GM10266 (cell line): ENCODE results near the gene HIPK3.

Experiments
- DNase-seq: peaks from one replicate; pipeline ENCODE4 v3.0.0; 2012; ENCODE audit errors: extremely low spot score
- TF ChIP-seq, protein P1 (sequence below): IDR thresholded peaks from 2 replicates; pipeline ENCODE4 v1.5.1; 2012; ENCODE audit warnings: mild to moderate bottlenecking, low read depth; ENCODE audit not compliant: control insufficient read depth, insufficient read depth; ENCODE audit errors: missing control alignments

The HIPK3 gene

DNA sequence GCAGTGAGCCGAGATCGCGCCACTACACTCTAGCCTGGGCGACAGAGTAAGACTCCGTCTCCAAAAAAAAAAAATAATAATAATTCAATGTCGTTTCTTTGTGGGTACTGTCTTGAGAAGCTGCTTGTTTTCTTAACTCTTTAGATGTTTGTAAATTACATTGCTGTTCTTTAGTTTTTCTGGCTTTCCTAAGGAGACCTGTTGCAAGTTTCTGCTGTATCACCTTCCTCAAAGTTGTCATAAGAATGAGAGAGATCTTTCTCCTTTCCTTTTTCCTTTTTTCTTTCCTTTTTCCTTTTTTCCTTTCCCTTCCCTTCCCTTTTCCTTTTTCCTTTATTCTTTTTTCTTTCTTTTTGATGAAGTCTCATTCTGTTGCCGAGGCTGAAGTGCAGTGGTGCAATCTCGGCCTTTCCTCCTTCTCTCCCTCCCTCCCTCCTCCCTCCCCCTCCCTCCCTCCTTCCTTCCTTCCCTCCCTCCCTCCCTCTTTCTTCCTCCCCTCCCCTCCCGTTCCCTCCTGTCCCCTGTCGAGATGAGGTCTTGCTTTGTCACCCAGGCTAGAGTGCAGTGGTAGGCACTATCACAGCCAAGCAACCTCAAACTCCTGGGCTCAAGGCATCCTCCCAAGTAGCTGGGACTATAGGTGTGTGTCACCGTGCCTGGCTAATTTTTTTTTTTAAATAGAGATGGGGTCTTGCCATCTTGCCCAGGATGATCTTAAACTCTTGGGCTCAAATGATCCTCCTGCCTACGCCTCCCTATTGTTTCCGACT lies 15.3 kb downstream of the HIPK3 start:
- TF ChIP-seq, protein P1, sequence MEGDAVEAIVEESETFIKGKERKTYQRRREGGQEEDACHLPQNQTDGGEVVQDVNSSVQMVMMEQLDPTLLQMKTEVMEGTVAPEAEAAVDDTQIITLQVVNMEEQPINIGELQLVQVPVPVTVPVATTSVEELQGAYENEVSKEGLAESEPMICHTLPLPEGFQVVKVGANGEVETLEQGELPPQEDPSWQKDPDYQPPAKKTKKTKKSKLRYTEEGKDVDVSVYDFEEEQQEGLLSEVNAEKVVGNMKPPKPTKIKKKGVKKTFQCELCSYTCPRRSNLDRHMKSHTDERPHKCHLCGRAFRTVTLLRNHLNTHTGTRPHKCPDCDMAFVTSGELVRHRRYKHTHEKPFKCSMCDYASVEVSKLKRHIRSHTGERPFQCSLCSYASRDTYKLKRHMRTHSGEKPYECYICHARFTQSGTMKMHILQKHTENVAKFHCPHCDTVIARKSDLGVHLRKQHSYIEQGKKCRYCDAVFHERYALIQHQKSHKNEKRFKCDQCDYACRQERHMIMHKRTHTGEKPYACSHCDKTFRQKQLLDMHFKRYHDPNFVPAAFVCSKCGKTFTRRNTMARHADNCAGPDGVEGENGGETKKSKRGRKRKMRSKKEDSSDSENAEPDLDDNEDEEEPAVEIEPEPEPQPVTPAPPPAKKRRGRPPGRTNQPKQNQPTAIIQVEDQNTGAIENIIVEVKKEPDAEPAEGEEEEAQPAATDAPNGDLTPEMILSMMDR: no peak
- DNase-seq: no peak

DNA sequence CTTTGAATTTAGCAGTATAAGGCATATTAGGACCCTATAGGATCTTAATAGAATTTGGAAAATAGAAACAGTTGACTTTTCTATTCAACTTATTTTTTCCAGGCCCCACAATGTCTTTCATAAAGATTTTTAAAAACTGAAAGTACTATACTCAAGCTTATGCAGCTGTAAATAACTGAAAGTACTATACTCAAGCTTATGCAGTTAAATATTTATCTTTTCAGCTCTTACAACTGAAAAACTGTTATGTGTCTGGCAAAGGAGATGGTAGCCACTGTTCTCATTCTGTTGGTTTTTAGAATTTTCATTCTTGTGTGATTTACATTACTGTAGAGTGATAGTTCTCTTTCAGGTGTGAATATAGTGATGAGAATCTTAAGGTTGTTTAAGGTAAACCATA lies 16.5 kb downstream of the HIPK3 start:
- no peak for DNase-seq
- TF ChIP-seq, protein P1: no peak

DNA sequence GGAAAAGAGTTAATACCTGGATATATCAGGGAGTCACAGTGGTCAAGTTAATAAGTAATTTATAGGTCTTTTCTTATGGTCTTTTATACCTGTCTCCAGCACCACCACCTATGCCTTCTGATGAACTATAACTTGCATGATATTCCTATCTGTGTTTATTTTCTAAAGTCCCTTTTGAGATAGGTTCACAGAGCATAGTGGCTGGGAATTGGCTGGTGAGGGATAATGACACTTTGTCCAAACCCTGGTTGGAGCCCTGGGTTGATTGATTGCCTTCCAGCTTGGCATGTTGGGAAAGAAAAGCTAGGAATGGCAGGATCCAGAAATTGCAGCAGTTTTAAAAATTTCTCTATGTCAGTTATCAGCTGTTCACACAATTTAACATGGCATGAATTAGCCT lies 23.2 kb downstream of the HIPK3 start:
- TF ChIP-seq, protein P1: no peak
- DNase-seq: no peak

DNA sequence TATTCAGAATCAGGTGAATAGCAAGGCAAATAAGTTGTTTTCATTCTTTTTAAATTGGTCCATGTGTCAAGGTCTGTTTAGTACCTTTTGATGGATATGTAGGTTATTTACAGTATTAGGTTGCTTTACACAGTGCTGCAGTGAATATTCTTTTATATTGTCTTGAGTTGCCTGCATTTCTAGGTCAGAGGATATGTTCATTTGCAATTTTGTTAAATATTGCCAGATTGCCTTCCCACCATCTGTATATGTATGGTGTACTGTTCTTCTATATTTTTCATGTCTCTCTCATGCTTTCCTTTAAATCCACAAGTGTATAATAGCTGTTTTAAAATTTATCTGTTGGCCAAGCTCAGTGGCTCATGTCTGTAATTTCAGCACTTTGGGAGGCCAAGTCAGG lies 24.6 kb downstream of the HIPK3 start:
- TF ChIP-seq, protein P1: no peak
- no peak for DNase-seq

DNA sequence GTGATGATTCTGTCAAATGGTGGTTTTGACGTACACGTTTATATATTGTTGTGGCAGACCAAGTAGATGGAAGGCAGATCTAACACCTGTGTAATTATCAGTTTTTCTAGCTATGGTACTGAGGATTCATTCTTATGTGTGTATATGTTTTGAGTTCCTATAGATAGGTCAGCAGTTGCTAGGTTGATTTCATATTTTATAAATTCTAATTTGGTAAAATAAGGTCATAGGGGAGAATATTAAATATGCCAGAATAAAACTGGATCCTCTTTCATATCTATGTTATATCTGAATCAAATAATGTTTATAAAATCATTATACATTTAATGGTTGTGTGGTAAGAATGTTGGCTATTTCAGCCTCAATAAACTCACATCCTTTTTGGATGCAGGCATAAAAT lies 27.6 kb downstream of the HIPK3 start:
- TF ChIP-seq, protein P1: no peak
- DNase-seq: no peak

DNA sequence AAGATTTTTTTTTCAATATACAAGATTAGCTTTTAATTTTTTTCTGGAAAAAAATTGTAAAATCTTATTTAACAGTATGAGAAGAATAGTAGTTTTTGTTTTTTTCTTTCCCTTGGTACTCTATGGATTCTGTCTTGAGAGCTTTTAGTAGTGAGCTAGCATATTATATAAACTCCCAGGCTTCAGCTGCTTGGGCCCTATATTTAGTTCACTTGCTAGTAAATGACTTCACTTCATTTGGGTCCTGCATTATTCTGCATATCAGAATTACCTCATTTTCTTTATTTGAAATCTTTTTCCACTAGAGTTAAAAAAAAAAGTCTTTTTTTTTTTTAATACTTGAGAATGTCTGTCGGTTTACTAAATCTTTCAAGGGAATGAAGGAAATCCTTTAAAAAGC lies 33.1 kb downstream of the HIPK3 start:
- TF ChIP-seq, protein P1: no peak
- DNase-seq: no peak

DNA sequence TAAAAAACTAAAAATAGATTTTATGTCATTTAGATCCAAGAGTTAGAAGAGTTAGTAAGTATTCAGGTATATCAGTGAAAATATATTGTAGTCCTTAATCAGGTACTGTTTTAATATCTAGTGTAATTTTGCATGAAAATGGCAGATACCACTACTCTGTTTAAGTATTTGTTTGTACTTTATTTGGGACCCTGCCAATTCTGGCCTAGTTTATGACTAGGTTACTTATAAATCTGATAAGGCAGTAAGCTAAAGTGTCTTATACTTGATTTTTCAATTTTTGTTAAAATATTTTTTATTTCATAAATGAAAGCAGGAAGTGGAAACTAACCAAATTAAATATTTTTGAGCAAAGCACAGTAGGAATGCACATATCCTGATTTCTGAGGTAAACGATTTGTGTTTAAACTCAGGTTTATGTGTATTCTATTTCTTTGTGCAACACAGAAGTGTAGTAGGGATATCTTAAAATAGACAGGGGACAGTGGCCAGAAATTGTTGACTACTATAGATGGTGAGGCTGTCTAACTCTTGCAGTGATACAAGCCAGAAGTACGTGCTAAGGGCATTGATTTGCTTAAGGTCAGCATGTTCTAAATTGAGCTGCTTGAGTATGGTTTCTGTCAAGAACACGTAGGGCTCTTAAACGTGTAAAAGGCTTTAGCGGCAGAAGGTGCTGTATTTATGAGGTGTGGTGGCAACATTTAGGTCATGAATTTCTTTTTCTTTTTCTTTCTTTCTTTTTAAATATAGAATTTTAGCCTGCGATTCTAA lies 34.0 kb downstream of the HIPK3 start:
- TF ChIP-seq, protein P1: no peak
- peak; percentile 44 for DNase-seq
